OCI-LY3 (cell line): ENCODE data around the gene EXOC4.

Experiments used
- CTCF ChIP-seq: fragments of 200-600, 300-600 bp; sonication (generic); IDR thresholded peaks from 2 replicates; pipeline ENCODE4 v1.5.1; 2014; ENCODE audit warnings: antibody characterized with exemption, low read length, low read depth
- EZH2phosphoT487 ChIP-seq: fragments of 200-600 bp; shearing (Covaris generic); IDR thresholded peaks from 2 replicates; pipeline ENCODE4 v1.6.1; 2018; ENCODE audit warnings: antibody characterized with exemption, mixed run types, low read depth

- TF ChIP-seq CTCF (no peak), EZH2phosphoT487 (no peak)
These were observed 488.8 kb downstream of the EXOC4 start for GRCh38 chr7:133741703-133742102.
